A673 (cell line): ENCODE results near the gene F2RL3.
"Not testable (repeated sequence)": the region's sequence is repeated elsewhere in the genome, so short reads cannot be mapped to it uniquely, and the experiment has no call there.

ENCODE experiments used
- CTCF ChIP-seq: fragments of 300-800, 200-600 bp; sonication (generic); conservative IDR thresholded peaks from 2 replicates; pipeline ENCODE4 v1.5.1; 2017; ENCODE audit warnings: low read depth, mild to moderate bottlenecking, antibody characterized with exemption, low read length, moderate library complexity, mixed read lengths
- EZH2 ChIP-seq: fragments of 200-600 bp; sonication (generic); IDR thresholded peaks from 2 replicates; pipeline ENCODE4 v1.6.1; 2017; ENCODE audit warnings: borderline replicate concordance, low read depth, mild to moderate bottlenecking, mixed read lengths, antibody characterized with exemption, low read length; ENCODE audit not compliant: poor library complexity, severe bottlenecking

GRCh38 chr19:16940063-16940462 lies 51.3 kb downstream of the F2RL3 start:
- not testable (repeated sequence) for TF ChIP-seq CTCF, EZH2
